NCI-H82 treated with DMSO at 0.1 percent for 48 hours (cell line): ENCODE data around the gene IMPDH2.

ENCODE experiments used
- DNase-seq: peaks from one replicate; lab custom pipeline; 2025; ENCODE audit not compliant: unreplicated experiment; lab: John Stamatoyannopoulos, UW

IMPDH2 gene

DNA sequence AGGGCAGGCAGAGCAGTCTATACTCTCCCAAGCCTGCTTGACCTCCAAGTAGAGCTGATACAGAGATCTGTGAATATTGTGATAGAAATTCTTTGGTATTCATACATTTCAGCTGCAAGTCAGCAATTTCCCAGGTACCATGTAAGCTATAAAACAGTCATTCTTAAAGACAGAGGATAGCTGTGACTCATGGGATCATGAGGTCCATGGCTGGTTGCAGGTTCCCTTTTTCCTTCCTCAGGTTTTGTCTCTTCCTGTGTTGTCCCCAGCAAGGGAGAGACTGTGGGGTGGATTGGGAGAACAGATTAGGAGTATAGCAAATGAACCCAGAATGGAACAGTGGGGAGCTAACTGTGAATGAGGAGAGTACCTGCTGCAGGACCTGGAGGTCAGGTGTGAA lies 44.5 kb downstream of the IMPDH2 start:
- DNase-seq, result no peak

DNA sequence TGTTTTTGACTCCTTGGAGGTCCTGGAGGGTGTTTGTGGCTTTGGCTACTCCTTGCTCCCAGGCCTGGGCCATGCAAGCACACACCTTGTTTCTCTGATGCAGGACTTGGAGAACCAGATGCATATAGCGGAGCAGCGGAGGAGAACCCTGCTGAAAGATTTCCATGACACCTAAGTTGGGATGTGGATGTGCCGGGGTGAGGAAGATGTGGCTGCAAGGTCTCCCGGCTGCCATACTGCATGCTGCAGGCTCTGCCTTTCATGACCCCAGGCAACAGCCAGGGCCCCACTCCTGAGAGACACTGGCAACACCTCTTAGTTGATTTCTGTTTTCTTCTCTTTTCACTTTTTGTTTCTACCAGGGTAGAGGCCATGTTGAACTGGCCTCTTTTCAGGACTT lies 46.1 kb downstream of the IMPDH2 start:
- DNase-seq, result no peak

DNA sequence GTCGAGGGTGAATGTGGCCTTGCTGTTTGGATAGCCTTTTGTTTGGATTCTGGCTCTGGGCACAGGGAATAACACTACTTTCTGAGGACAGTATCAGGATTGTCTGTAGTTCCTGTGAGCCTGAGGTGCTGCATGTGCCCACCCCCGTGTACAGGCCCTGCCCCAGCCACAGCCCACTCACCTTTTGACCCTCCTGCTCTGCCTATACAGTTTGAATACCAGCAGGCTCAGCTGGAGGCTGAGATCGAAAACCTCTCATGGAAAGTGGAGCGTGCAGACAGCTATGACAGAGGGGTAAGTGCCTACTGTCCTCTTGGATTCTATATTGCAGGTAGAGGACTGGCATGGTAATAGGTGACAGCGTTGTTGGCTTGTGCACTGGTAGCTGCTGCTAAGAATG lies 46.5 kb downstream of the IMPDH2 start:
- no peak for DNase-seq

DNA sequence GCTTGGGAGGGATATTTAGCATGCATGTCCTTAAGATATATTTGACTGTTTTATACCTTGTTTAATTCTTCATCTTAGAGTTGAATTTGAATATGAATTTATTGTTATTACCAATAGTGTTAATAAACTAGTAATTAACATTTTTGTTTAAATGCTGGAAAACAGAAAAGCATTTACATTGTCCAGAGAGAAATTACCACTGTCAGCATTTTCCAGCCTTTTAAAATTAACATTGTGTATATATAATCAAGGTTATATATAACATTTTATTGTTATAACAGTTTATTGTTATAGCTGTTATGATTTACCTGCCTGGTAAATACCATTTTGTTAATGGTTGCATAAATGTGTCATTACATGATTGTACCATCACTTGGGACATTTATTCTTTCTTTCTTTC lies 47.2 kb downstream of the IMPDH2 start:
- no peak for DNase-seq

DNA sequence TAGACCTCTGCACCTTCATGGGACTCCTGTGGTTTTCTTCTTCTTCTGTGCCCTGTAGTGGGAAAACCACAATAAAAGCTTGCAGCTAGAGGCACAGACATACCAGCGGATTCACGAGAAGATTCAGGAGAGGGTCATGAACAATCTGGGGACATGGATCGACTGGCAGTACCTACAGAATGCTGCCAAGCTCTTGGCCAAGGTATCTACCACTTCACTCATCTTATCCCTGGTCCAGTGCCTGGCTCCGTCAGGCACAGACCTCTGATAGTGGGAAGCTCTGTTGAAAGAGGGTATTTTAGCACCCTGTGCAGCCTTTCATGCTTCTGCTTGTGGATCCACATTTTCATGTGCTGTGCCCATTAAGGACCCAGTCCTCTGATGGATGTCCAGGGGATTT lies 48.9 kb downstream of the IMPDH2 start:
- DNase-seq, result no peak

DNA sequence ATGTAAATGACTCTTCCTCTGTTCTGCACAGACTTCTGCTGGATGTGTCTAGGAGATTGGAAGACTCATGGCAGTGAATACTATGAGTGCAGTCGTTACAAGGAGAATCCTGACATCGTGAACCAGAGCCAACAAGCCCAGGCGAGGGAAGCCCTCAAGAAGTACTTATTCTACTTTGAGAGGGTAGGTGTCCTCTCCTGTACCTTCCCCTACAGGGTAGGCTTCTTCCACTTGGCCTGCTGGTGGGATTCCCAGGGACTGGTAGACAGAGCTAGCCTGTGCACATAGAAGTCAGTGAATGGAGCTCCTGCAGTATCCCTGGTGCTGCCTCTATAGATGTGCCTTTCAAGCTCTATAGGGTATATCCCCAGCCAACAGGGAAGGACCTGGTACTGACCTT lies 49.7 kb downstream of the IMPDH2 start:
- DNase-seq, result no peak
